Measurements from ENCODE around the gene ITFG2.

- TF ChIP-seq CTCF (IDR thresholded peaks at IDR 0.05; ENCODE audit: low read length) (peak; percentile 80), EZH2 (IDR thresholded peaks at IDR 0.05; ENCODE audit: borderline replicate concordance, low read length) (no peak)
These were observed 1.0 kb downstream of the ITFG2 start for GRCh38 chr12:2813214-2814185.
